ENCODE measurements around the gene FAM120A.

Gene FAM120A

DNA sequence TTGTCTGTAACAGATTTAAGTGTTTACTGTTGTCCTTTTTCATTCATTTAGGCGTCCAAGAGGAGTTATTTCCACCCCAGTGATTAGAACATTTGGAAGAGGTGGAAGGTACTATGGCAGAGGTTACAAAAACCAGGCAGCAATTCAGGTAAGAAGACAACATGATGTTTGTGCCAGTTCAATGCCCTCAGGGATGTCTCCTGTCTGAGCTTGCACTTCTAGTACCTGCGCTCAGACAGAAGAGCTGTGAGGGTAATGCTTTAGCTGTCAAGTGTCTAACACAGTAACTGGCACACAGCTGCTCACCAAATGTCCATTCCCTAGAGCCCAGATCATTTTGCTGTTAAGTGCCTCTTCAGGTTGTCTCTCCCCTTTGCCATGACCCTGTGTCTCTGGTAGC, 110.7 kb downstream of the FAM120A start:
- no peak for DNase-seq

DNA sequence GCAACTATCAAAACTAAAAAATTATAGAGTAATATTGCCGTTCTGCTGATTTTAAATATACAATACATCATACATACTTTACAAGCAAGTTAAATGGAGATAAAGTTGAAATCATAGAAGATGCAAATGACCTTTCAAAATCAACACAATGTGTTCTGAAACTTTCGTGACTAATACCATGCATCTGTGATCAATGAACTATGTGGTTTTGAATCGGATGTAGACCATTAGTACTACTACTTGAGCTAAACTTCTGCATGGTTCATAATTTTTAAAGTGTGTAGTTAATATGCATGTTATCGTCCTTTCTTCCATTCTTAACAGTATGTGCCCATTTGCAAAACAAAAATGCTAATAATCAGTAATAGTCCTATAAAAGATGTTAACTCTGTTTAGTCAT, 113.6 kb downstream of the FAM120A start:
- no peak for DNase-seq

DNA sequence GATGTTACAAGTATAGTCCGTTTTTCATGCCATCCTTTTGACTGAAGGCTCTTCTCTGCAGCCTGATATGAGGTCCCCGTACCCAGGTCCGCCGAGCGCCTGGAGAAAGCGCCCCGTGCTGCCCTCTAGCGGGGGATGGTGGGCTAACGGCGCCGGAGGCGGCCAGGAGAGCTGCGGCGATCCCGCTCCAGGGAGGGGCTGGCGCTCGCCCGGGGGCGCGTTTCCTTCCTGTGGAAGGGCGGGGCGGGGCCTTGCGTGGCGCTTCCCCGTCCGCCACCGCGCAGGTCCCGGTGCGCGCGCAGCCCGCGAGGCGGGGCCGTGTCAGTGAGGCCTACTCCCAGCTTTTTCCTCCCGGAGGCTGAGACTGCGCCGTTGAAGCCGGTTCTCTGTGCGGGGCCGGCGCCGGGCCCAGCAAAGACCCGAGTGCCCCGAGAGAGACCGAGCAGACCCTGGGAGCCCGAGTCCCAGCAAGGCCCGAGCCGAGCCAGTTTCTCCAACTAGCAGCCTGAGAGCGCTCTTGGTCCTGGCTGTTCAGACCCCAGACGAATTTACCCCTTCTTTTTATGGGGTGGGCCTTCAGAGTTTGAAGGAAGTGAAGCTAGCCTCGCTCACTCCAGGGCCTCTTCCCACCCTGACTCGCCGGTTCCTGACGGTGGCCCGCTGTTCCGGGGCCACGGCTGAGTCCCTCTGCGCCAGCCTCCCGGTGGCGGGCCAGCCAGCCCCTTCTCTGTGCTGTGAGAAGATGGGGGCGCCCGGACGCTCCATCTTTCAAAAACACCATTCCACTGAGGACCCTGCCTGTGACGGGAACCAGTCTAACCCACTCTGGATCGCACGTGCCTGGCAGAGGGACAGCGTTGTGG, 115.2 kb downstream of the FAM120A start:
- peak; percentile 97 to 98 for DNase-seq

DNA sequence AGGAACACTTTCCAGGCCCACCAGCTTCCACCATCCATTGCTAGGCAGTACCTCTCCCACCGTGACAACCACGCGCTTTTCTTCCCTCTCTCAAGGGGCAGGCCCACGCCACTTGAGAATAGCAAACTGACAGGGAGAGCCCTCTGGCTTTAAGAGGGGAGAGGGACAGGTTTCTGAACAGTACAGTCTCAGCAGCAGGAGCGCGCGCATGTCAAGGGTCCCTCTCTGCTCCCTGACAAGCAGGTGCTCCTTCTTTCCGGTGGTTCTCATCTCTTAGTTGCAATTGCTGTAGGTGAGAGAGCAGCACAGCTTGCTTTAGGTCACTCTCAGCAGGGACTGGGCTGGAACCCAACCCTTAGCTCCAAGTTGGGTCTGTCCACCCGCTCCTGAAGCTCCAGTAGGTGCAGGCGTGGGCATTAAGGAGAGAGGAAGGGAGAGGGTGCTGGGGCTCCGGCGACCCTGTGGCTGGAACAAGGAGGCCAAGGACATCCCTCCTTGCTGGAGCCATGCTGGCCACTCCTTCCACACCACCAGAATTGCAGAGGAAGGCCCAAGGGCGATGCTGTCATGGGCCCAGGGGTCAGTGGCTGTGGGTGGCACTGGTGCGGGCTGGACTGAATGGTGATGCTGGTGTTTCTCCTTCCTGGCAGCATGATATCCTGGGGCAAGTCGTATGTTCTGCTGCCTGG, 115.9 kb downstream of the FAM120A start:
- no peak for DNase-seq

DNA sequence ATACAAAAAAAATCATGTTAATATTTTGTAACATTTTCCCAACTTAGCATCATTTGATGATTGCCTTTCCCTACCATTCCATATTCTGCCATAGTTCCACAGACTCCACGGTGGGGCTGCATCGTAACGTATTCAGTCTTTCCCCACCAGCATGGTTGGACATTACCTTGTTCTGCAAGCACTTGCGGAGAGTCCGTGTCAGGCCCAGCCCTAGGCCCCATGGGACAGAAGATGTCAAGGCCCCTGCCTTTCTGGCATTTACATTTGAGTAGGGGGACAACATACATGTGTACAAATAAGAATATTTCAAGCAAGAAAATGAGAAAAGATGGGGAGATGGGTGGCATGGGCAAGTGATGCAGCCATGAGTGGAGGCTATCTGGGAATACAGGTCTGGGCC, 116.7 kb downstream of the FAM120A start:
- DNase-seq, result no peak

DNA sequence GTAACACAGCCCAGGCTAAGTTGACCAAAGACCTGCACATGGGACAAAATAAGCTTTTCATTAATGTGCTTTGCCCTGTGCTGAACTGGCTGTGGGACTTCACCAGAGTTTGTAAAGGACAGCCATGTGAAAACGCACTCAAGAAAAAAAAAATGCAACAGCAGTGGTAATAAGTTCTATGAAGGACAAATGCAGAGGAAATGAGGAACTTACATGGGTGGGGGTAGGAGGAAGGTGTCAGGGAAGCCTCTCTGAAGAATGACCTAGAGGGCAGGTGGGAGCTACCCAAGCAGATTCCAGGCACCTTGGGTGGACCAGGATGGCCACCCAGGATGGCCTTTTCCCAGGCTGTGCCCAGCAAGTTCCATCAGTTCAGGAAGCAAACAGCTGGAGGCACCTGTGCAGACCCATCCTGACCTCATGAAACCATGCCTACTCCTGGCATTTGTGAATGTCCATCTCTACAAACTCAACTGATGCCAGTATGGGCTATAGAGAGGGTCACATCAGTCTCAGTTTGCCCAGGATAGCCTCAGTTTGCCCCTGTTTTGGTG, 118.2 kb downstream of the FAM120A start:
- no peak for DNase-seq

DNA sequence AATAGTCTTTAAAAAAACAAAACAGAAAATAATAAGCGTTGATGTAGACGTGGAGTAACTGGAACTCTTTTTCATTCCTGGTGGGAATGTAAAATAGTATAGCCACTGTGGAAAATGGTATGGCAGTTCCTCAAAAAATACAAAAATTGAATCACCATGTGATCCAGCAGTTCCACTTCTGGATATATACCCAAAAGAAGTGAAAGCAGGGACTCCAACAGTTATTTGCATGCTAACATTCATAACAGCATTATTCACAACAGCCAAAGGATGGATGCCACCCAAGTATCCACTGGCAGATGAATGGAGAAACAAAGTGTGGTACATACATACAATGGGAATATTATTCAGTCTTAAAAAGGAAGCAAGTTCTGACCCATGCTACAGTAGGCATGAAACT, 120.7 kb downstream of the FAM120A start:
- no peak for DNase-seq

DNA sequence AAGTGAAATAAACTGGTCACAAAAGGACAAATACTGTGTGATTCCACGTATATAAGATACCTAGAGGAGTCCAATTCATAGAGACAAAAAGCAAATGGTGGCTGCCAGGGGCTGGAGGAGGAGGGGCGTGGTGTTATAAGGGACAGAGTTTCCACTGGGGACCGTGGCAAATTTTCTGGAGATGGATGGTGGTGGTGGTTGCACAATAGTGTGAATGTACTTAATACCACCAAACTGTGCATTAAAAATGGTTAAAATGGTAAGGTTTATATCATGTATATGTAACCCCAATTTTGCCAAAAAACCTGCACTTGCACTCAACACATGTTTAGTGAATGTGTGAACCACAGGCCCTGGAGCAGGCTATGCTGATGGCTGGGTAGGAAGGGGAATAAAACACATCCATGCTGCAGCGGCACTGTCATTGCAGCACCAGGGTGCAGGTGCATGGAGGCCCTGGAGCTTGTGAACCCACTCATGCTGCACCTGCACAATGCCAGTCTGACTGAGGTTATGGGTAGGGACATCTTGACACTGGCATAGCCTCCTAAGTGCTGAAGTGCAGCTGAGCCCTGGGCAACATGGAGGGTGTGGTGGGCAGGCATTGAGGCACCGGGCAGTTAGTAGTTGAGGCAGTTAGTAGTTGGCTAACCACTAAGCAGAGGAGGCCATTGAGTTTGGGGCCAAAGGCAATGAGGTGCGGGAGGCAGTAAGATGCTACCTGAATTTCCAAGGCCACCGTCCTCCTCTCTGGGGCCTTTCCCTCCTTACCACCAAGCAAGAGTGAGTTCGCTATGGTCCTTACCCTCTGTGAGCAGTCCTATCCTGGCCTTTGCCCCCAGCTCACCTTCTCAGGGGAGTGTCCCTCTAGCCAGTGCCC, 121.4 kb downstream of the FAM120A start:
- DNase-seq, result no peak

DNA sequence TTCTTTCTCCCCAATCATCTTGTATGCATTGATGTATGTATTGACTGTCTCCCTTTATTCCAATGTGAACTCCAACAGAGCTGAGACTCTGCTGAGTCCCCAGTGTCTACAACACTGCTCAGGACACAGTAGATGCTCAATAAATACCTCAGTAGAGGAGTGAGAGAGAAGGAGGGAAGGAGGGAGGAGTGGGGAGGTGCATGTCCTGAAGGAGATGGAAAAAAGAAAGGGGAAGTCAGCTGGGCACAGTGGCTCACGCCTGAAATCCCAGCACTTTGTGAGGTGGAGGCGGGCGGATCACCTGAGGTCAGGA, 122.0 kb downstream of the FAM120A start:
- DNase-seq, result no peak

DNA sequence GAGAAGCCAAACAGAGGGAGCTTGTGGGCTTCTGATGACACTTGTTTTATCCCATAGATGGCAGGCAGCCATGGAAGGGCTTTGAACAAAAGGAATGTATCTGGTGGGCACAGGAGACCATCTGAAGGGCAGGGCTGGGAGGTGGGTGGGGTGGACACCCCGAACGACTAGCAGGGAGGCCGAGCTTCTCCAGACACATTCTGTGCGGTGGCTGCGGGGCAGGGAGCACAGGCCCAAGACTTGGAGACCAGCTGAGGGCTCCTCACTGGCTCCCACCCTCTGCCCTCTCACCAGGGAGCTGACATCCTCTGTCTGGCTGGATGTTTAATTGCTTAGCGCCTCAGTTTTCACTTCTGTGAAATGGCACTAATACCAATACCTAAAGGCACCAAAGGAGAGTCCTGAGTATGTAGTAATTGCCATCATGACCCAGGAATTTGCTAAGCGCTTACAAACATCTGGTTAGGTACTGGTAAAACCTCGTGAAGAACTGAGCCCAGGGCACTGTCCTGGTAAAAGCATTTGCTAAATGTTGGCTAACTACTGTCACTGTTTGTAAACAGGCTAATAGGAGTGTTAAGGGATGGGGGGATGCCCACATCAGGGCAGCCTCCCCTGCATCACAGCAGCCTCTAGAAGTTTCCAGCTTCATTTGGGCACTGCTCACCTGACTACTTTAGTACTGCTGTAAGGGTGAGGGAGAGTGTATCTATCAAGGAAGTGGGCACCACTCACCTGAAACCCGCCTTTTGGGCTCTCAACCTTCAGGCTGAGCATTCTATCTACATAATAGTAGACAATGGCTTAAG, 122.8 kb downstream of the FAM120A start:
- no peak for DNase-seq

DNA sequence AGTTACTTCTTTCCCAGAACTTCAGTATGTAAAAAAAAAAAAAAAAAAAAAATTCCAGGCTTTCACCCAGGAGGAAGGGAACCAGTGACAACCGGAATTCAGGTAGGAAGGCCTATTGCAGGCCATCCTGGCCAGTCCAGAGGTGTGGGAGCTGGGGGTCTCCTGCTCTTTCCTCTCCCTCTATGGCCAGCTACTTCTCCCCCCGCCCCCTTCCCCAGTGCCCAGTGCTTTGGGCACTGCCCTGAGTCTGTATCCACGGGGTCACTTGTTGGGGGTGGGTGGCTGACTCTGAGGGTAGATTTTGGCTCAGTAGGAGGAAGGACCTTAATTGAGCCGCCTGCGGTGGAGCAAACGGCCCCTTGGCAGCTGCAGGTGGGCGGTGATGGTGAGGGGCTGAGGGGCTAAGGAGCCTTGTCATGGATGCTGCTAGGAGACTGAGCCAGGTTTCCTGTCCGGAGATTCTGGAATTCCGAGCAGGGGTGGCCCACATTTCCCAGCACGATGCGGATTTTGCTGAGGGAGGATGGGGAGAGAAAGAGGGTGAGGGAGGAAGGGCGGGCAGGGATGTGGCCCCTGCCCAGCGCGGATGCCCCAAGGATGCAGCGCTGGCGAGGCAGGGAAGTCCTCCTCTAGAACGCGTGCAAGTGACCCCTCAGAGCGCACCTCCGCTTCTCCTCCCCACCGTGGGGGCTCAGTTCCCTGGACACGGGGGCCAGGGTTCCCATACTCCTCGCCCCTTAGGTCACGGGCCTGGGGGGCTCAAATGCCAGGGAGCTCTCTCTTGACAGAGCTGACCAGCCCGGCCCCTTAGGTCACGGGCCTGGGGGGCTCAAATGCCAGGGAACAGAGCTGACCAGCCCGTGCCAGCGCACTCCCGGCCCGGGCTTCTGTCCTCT, 123.7 kb downstream of the FAM120A start:
- no peak for DNase-seq

DNA sequence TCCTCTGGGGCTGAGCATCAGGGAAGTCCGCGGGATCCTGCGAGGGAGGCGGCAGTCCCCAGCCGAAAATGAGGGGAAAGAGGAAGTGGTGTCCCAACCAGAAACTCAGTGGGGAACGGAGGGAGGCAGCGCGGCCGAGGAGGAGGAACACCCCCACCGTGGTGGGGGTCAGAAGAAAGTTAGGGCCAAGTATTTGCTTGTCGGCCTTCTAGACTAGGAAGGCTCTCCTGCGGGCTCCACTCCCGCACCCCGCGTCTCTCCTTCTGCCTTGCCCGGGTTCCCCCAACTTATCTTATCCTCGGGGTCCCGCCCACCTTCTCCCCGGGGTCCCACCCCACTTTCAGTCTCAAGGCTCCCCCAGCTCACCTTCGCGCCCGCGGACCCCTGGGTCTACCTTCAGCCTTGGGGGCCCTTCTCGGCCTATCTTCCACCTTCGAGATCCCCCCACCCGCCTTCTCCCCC, 124.3 kb downstream of the FAM120A start:
- DNase-seq, result peak; percentile 49 to 64

DNA sequence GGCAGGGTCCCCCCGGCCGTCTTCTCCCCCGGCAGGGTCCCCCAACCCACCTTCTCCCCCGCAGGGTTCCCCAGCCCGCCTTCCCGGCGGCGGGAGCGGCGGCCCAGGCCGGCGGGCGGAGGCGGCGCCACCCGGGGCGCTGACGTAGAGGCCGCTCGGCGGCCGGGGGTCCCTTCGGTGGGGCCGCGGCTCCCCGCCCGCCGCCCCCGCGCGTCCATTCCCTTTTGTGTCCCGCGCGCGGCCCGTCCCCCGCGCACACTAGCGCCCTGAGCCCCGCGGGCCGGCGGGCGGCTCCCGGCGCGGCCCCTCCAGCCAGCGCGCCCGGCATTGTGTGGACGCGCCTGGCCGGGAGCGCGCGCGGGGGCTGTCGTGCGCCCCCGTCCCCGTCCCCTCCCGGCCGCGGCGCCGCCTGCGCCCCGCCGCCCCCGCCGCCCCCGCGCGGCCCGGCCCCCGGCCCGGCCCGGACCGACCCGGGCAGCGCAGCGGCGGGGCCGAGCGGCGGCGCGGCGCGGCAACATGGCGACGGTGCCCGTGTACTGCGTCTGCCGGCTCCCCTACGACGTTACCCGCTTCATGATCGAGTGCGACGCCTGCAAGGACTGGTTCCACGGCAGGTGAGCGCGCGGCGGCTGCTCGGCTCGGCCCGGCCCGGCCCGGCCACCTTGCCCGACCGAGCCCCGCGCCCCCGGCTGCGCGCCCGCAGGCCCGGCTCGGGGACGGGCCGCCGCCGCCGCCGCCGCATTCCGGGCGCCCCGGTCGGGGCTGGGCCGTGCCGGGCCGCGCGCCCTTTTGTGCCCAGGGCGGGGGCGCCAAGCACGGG, 125.0 kb downstream of the FAM120A start, which contains the start of gene PHF2:
Gene PHF2 (plus strand): TSS at position 327 of the 820 bp plus-strand sequence. CDS start 190 bp downstream, at position 517.
- DNase-seq, result peak in 1 of 2 donors; percentile 53

DNA sequence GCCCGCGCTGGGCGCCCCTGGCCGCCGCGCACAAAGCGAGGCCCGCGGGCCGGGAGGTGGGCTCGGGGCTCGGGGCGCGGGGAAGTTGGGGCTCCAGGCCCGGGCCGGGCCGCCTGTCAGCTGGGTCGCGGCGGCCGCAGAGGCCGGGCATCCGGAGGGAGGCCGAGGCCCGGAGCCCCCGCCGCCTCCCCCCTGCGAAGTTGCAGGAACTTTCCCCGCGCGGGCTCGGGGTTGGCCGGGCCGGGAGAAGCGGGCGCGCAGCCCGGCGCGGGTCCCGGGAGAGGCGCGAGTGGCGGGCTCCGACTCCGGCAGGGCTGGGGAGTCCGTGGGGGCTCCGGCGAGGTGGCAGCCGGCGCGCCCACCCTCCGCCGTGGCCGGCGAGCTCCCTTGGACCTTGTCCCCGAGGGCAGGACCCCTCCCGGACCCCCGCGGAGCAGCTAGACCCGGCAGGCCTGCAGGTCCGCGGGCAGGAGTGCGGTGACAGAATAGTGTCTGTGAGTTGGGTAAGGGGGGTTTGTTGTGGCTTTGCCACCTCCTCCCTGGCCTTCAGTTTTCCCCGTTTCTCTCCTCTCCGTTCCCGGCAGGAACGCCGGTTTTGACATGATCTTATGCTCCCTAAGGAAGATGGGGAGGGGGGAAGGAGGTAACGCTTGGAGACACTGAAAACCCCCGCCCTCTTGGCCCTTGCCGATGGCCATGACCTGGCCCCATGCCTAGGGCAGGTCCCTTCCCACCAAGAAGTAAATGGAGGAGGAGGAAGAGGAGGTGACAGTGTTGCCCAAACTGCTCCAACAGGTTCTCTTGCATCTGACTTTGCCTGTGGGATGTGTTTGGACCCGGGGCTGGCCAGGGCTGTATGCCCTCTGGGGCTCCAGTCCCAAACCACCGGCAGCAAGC, 125.8 kb downstream of the FAM120A start:
- DNase-seq, result peak in 1 of 2 donors; percentile 28

DNA sequence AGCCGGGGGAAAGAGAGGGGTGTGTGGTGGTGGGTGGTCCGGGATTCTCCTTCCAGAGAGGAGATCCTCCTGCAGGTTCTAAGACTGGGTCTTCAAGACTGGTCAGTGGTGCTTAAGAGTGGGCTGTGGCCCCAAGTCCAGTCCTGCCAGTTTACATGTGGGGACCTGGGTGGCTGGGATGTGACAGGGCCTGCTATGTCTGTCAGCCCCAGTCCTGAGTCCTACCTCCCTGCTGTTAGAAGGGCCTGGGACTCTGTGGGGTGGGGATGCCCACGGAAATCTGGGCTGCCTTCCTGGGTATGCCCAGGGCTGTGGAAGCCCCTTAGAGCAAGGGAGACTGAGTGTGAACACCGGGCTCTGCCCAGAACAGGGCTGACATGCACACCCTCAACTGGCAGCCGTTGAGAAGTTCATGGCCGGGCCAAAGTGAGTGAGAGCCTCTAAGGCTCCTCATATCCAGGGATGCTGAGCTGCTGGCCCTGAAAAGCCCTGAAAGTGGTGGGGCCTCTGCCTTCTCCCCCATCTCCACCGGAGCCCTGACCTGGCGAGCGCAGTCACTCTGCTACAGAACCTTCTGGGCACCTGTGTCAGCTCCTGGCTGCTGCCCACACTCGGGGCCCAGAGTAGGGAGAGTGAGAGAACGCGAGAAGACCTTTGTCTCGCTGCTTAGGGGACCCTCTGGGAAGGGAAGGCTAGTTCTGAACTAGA, 126.6 kb downstream of the FAM120A start:
- no peak for DNase-seq

DNA sequence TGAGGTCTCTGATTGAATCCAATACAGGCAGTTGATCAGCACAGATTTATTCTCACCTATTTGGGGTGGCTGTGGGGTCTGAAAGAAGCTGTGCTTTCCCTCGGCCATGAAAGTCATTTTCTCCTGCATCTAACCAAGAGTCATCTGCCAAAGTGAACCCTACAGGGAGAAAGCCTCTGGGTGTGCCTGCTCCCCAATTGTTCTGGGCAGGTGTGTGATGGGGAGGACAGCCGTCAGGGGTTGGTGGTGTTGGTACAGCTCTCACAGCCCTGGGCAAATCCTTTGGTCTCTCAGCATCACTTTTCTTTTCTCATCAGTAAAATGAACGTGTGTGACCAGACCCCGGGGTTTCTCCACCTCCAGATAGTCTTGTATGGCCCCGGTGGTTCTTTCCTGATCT, 127.4 kb downstream of the FAM120A start:
- no peak for DNase-seq

DNA sequence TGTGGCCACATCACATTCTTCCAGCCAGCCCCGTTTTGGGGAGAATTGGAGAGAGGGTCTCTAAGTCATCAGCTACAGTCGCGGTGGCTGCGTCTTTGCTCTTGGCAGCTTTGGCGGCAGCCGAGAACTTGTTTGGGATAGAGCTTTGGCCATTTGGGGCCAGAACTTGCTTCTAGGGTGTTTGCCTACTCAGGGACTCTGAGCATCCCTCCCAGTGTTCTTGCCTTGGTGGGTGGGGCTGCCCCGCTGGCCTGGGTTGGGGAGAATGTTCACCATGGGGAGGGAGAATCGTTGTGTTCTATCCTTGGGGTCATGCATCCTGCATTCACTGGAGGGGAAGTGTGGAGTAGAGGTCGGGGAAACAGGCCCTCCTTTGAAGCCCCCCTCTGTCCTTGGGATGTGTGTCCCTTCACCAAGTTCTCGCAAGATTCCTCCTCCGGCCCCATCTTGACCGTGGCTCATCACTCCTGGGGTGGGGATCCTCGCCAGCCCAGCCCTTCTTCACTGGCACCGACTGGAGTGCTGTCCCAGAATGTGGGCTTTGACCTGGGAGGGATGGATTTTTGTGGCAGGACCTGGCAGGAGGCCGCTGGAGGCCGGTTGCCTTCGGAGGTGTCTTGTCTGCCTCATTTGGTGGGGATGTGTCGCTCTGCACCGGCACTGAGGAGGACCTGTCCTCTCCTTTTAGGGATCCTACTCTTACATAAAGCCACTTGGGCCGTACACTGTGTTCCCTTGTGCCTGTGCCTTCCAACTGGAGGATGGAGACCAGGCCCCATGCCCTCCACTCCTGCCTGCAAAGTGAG, 128.4 kb downstream of the FAM120A start:
- DNase-seq, result no peak
